HG02885 (cell line): ENCODE results near the gene SIL1.

Experiments used
- ATAC-seq: cut with Tn5 transposase; IDR thresholded peaks from one replicate; pipeline ENCODE4 v1.9.1; 2021; ENCODE audit warnings: mild to moderate bottlenecking; ENCODE audit not compliant: unreplicated experiment, poor library complexity

Gene SIL1

DNA sequence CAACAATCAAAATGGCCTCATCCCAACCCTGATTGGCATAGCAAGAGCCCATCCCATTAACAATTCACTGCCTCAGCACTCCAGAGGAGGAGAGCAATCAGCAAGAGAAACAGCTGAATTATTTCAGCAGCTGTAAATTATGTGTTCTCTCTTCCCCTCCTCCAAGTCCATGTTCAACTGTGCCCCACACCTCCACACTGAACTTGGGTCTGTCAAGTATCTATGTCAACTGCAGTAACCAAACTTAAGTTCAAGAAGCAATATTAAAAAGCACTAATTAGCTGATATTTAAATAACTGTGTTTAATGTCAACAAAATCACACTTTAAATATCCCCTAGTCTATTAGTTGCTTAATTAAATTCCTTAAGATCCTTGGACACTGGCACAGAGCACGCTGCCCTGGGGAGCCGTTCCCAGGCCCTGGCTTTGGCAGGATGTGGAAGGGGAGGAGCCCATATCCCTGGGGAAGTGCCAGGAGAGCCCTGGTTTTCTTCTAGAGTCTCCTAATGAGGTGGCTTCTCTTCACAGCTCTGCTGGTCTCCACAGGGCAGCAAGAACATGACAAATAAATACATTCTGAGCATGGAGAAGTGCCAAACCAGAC lies 50.6 kb downstream of the SIL1 start:
- no peak for ATAC-seq

DNA sequence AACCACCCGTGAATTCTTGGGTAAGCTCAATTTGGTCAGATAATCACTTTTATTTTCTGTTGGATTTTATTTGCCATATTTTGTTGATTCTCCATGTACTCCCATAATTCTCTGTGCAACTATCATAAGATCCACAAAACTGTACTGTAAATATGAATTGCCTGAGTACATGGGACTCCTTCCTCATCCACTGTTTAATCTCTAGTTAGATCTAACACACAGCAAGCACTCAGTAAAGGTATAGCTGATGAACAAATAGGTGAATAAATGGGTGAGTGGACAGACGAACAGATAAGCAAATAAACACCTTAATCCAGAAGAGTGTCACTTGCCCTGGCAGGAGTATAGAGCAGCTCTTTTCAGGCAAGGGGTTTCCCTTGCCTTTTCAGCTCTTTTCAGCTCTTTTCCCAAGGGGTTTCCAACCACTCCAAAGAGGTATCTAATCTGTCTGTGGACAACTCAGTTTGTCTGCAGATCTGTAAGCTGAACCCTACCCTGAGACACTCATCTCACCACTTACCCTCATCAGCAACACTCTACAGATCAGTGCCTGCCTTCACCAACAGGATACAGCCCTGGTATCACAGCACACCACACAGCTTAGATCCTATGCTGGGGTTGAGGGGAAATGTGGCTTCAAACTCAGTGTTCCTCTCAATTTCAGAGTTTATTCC lies 51.2 kb downstream of the SIL1 start:
- no peak for ATAC-seq

GRCh38 chr5:139141446-139142204 lies 56.5 kb downstream of the SIL1 start:
- no peak for ATAC-seq

GRCh38 chr5:139140591-139141071 lies 57.5 kb downstream of the SIL1 start:
- ATAC-seq: no peak

DNA sequence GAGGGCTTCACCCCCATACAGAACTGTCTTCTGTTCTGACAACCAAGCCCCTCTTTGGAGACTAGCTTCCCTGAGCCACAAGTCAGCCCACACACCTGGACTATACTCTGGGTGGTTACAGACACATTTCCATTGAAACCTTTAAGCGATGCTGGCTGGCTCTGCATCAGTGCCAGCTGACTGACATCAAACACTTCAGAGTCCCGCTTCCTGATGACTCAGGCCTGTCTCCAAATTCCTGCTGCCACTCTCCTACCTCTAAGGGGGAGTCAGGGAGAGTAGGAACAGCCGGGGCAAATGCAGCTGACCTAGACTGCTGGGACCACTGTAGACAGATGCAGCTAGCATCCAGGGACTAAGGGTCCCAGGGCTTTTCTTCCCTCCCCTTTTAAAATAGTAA lies 59.4 kb downstream of the SIL1 start:
- no peak for ATAC-seq

DNA sequence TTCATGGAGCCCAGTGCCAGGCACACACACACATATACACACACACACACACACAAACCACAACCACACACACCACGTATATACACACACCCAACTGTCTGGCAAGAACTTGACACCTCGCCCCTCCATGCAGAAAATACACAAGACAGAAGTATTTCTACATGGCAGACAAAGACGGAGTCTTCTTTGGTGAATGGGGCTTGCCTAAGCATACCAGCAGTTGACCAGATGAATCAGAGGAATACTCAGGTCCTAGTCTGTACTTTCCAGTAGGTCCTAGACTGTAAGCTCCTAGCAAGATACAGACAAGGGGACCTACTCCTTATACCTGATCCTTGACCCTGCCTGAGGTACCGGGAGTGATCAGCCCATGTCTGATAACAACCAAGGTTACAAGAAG lies 60.1 kb downstream of the SIL1 start:
- no peak for ATAC-seq

GRCh38 chr5:139137697-139138096 lies 60.5 kb downstream of the SIL1 start:
- no peak for ATAC-seq

DNA sequence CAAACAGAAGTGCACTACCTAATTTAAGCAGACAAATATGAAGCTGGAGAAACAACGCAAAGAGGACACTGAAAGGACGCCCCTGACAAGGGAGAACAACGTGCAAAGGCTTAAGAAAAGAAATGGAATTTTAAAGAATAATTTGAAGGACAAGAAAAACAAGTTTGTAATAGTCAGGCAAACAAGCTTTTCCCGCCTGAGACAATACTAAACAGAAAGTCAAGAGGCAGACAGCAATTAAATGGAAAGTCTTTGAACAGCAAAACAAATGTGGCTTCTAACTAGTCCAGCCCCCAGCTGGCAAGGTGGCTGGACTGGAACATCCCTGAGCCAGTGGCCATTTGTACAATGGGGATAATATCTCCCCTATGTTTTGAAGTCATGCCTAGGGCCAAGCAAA lies 63.3 kb downstream of the SIL1 start:
- ATAC-seq: no peak

DNA sequence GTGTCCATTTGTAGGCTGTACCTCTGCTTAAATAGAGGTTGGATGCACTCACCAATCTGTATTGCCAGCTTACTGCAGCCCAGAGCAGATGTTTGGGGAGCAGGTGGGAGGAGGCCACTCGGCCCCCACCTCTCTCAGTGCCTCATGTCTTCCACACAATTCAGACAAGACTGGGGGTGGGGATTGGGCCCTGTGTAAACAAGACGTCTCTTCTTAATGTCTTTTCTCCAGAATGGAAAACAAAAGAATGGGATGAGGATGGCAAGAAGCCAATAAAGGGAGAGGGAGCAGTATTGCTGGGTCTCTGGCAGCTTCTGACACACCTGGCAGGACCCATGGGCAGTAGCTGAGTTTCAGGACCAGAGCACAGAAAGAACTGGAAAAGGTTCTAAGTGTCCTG lies 64.9 kb downstream of the SIL1 start:
- no peak for ATAC-seq

- no peak for ATAC-seq
Measured at GRCh38 chr5:139132515-139132914, 65.7 kb downstream of the SIL1 start.

DNA sequence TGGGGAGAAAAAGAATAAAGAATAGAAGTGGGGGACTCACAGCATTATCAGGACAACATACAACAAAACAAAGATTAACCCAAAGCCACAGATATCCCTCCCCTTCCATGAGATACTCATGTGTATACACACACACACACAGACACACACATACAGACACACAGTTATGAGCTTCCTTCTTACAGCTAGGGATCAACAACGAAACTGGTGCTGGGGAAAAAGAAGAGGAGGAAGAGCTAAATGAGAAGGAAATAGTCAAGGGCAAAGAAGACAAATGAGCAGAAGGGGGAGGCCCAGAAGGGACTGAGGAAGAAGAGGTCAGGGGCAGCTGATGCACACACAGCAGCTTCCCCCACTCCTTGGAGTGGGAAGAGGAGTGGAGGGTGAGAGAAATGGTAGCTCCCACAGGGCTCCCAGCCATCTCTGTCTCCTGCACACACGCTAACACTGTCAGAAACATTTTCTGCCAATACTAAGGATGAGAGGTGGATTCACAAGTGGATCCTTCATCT lies 66.2 kb downstream of the SIL1 start:
- ATAC-seq: no peak

GRCh38 chr5:139131465-139131864 lies 66.7 kb downstream of the SIL1 start:
- no peak for ATAC-seq

DNA sequence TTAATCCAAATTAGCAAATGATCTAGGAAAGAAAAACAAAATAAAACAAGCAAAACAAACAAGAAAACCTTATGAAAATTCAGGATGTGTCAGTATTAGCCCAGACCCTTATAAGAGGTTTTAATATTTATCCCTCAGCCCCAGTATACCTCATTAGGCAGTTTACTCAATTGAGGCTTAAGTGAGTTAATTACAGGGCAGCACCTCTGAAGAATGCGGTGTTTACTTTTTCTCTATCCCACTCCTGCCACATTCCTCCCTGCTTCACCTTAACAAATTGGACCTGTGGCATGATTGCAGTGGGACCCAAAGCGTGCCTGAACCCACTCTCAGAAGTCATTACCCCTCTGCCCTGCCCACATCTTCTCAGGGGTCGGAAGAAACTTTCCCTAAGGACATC lies 67.1 kb downstream of the SIL1 start:
- ATAC-seq: no peak

DNA sequence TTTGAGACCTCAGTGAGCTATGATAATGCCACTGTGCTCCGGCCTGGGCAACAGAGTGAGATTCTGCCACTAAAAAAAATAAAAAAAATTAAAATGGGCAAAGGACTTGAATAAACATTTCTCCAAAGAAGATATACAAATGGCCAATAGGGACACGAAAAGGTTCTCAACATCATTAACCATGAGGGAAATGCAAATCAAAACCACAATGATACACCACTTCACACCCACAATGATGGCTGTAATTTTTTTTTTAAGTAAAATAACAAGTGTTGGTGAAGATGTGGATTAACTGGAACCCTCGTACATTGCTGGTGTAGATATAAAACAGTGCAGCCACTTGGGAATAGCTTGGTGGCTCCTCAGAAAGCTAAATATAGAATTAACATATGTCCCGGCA lies 68.0 kb downstream of the SIL1 start:
- ATAC-seq: no peak

DNA sequence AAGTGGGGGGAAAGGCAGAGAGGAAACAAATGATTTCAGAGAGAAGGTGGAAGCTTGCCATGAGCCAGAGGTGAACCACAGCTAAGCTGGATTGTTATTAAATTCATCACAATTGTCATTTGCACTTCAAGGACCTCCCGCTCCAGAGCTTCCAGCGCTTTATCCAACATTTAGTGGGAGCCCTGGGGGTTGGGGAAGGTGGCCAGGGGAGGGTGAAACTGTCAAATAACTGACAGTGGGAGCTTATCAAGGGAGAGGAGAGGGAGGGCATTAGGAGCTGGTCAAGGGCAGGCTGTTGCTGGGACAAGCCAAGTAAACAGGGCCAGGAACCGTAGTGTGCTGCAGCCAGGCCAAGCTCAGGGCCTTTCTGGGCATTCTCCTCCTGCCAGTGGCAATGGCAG lies 71.5 kb downstream of the SIL1 start:
- no peak for ATAC-seq

- no peak for ATAC-seq
Measured at GRCh38 chr5:139125991-139126390, 72.2 kb downstream of the SIL1 start.

GRCh38 chr5:139124774-139125520 lies 73.2 kb downstream of the SIL1 start:
- ATAC-seq: no peak

GRCh38 chr5:139121120-139121519 lies 77.0 kb downstream of the SIL1 start:
- ATAC-seq: no peak

GRCh38 chr5:139120521-139120920 lies 77.6 kb downstream of the SIL1 start:
- ATAC-seq: no peak

DNA sequence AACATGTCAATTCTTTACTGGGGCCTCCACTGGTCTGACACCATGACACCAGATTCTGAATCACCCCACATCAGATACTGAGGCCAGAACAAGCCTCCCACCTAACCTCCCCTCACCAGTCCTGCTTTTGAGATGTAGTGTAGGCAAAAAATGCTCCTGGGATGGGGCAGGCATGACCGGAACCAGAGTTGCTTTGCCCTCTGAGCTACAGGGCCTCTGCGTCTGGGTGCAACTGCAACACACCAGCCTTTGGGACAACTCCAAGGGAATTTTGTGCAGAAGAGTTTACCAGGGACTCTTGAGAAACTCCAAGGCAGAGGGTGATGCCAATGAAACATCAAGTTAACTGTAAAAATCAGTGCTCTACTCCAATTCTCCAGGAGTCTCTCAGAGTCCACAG lies 79.4 kb downstream of the SIL1 start:
- ATAC-seq: no peak
